NCI-H1105 treated with DMSO at 0.1 percent for 48 hours (cell line): ENCODE data around the gene TOR1A.
"Not testable (repeated sequence)": the region's sequence is repeated elsewhere in the genome, so short reads cannot be mapped to it uniquely, and the experiment has no call there.

Source experiments
- DNase-seq: peaks from one replicate; lab custom pipeline; 2025; lab: John Stamatoyannopoulos, UW

Gene TOR1A

GRCh38 chr9:129781131-129781530 lies 42.8 kb downstream of the TOR1A start:
- no peak for DNase-seq

GRCh38 chr9:129779560-129780190 lies 44.3 kb downstream of the TOR1A start:
- DNase-seq = no peak

GRCh38 chr9:129778469-129778868 lies 45.5 kb downstream of the TOR1A start:
- no peak for DNase-seq

- no peak for DNase-seq
These were observed 46.2 kb downstream of the TOR1A start for GRCh38 chr9:129777769-129778130.

GRCh38 chr9:129776938-129777768 lies 46.8 kb downstream of the TOR1A start:
- no peak for DNase-seq

GRCh38 chr9:129776566-129776937 lies 47.4 kb downstream of the TOR1A start:
- no peak for DNase-seq

GRCh38 chr9:129776096-129776495 lies 47.8 kb downstream of the TOR1A start:
- DNase-seq = not testable (repeated sequence)

GRCh38 chr9:129775448-129775798 lies 48.5 kb downstream of the TOR1A start:
- no peak for DNase-seq

- DNase-seq = peak; percentile 5
These were observed 49.0 kb downstream of the TOR1A start for GRCh38 chr9:129774791-129775447.

GRCh38 chr9:129773262-129774048 lies 50.5 kb downstream of the TOR1A start:
- DNase-seq = no peak

GRCh38 chr9:129770741-129771140 lies 53.2 kb downstream of the TOR1A start:
- no peak for DNase-seq

GRCh38 chr9:129769669-129770068 lies 54.3 kb downstream of the TOR1A start:
- no peak for DNase-seq

GRCh38 chr9:129768486-129768885 lies 55.5 kb downstream of the TOR1A start:
- DNase-seq = no peak

GRCh38 chr9:129765764-129766317 lies 58.1 kb downstream of the TOR1A start:
- no peak for DNase-seq

- DNase-seq = no peak
These were observed 60.7 kb downstream of the TOR1A start for GRCh38 chr9:129762985-129763926.
